H9 (cell line): ENCODE results near the gene ZBTB12. TPM values are rescaled to one million over a fixed set of nuclear protein-coding genes. Genes with fewer than 3 reads are reported as not detected.

Experiments
- DNase-seq: peaks from one replicate; pipeline ENCODE4 v3.0.0-alpha.2; 2017
- H2AFZ ChIP-seq: one replicate; pipeline ENCODE4 v1.6.1; 2013; ENCODE audit warnings: mild to moderate bottlenecking, low read length, control low read depth, moderate library complexity
- H2AK5ac ChIP-seq: 2 replicates; pipeline ENCODE4 v1.6.1; 2013; ENCODE audit warnings: low read length, control low read depth, mixed read lengths; ENCODE audit not compliant: insufficient read length
- H2BK120ac ChIP-seq: one replicate; pipeline ENCODE4 v1.6.1; 2013; ENCODE audit warnings: low read depth, mild to moderate bottlenecking, low read length, control low read depth, inconsistent platforms; ENCODE audit not compliant: poor library complexity, severe bottlenecking
- H2BK12ac ChIP-seq: 2 replicates; pipeline ENCODE4 v1.6.1; 2013; ENCODE audit warnings: low read length, control low read depth, mixed read lengths, low read depth; ENCODE audit not compliant: insufficient read length
- H2BK15ac ChIP-seq: 2 replicates; pipeline ENCODE4 v1.6.1; 2013; ENCODE audit warnings: low read depth, low read length, control low read depth
- H2BK20ac ChIP-seq: one replicate; pipeline ENCODE4 v1.6.1; 2013; ENCODE audit warnings: low read depth, mild to moderate bottlenecking, low read length, control low read depth, inconsistent platforms; ENCODE audit not compliant: poor library complexity, severe bottlenecking
- H2BK5ac ChIP-seq: 2 replicates; pipeline ENCODE4 v1.6.1; 2013; ENCODE audit warnings: low read length, control low read depth, mixed read lengths; ENCODE audit not compliant: insufficient read length
- H3K14ac ChIP-seq: 2 replicates; pipeline ENCODE4 v1.6.1; 2013; ENCODE audit warnings: low read length, control low read depth; ENCODE audit not compliant: insufficient read depth
- H3K18ac ChIP-seq: 2 replicates; pipeline ENCODE4 v1.6.1; 2013; ENCODE audit warnings: low read depth, mild to moderate bottlenecking, mixed read lengths, low read length, control low read depth; ENCODE audit not compliant: insufficient read length
- H3K23ac ChIP-seq: 2 replicates; pipeline ENCODE4 v1.6.1; 2013; ENCODE audit warnings: low read length, control low read depth, mixed read lengths, low read depth; ENCODE audit not compliant: insufficient read length
- H3K23me2 ChIP-seq: 2 replicates; pipeline ENCODE4 v1.6.1; 2013; ENCODE audit warnings: low read depth, mild to moderate bottlenecking, mixed read lengths, low read length, control low read depth; ENCODE audit not compliant: insufficient read length, poor library complexity, severe bottlenecking
- H3K27ac ChIP-seq: 2 replicates; pipeline ENCODE4 v1.5.1; 2013; ENCODE audit warnings: low read length, control low read depth, mixed read lengths, low read depth; ENCODE audit not compliant: insufficient read length
- H3K27me3 ChIP-seq: 2 replicates; pipeline ENCODE4 v1.6.1; 2013; ENCODE audit warnings: low read length, control low read depth, inconsistent platforms; ENCODE audit not compliant: insufficient read depth
- H3K4ac ChIP-seq: 2 replicates; pipeline ENCODE4 v1.6.1; 2013; ENCODE audit warnings: low read depth, mild to moderate bottlenecking, control low read depth, inconsistent platforms, low read length, moderate library complexity
- H3K4me1 ChIP-seq: 2 replicates; pipeline ENCODE4 v1.6.1; 2013; ENCODE audit warnings: low read length, control low read depth, inconsistent platforms; ENCODE audit not compliant: insufficient read depth
- H3K4me2 ChIP-seq: 2 replicates; pipeline ENCODE4 v1.6.1; 2013; ENCODE audit warnings: low read length, control low read depth, mixed read lengths; ENCODE audit not compliant: insufficient read length, insufficient read depth
- H3K56ac ChIP-seq: 2 replicates; pipeline ENCODE4 v1.6.1; 2013; ENCODE audit warnings: low read depth, mild to moderate bottlenecking, mixed read lengths, low read length, control low read depth; ENCODE audit not compliant: insufficient read length
- H3K79me1 ChIP-seq: 2 replicates; pipeline ENCODE4 v1.6.1; 2013; ENCODE audit warnings: low read depth, mild to moderate bottlenecking, moderate library complexity, low read length, control low read depth, inconsistent platforms; ENCODE audit not compliant: insufficient read depth, poor library complexity, severe bottlenecking
- H3K79me2 ChIP-seq: 2 replicates; pipeline ENCODE4 v1.6.1; 2013; ENCODE audit warnings: low read length, control low read depth, inconsistent platforms; ENCODE audit not compliant: insufficient read depth
- H3K9ac ChIP-seq: 2 replicates; pipeline ENCODE4 v1.6.1; 2013; ENCODE audit warnings: low read length, control low read depth, mixed read lengths; ENCODE audit not compliant: insufficient read length; ENCODE audit errors: extremely low read depth
- H3K9me3 ChIP-seq: one replicate; pipeline ENCODE4 v1.6.1; 2013; ENCODE audit warnings: low read depth, low read length, inconsistent platforms; ENCODE audit not compliant: control insufficient read depth
- H3T11ph ChIP-seq: one replicate; pipeline ENCODE4 v1.6.1; 2013; ENCODE audit warnings: mild to moderate bottlenecking, low read length, control low read depth, inconsistent platforms
- H4K20me1 ChIP-seq: one replicate; pipeline ENCODE4 v1.6.1; 2013; ENCODE audit not compliant: control insufficient read depth, insufficient read length, insufficient read depth
- H4K5ac ChIP-seq: 2 replicates; pipeline ENCODE4 v1.6.1; 2013; ENCODE audit warnings: low read depth, mild to moderate bottlenecking, mixed read lengths, low read length, control low read depth; ENCODE audit not compliant: insufficient read length
- H4K8ac ChIP-seq: replicated peaks from 2 replicates; pipeline ENCODE4 v1.6.1; 2013; ENCODE audit warnings: low read length, control low read depth, mixed read lengths, low read depth; ENCODE audit not compliant: insufficient read length
- H4K91ac ChIP-seq: 2 replicates; pipeline ENCODE4 v1.6.1; 2013; ENCODE audit warnings: low read depth, mild to moderate bottlenecking, moderate library complexity, mixed read lengths, low read length, control low read depth; ENCODE audit not compliant: insufficient read length
- H3K27ac Mint-ChIP-seq, 3 experiments: 2 replicates in 2 of 3; 3 replicates in 1 of 3; pipeline ENCODE4 v1.8.0; 2020 to 2021; ENCODE audit warnings: mixed read lengths in 3 of 3, mild to moderate bottlenecking in 1 of 3, moderate library complexity in 1 of 3
- H3K27me3 Mint-ChIP-seq: 2 replicates; pipeline ENCODE4 v1.8.0; 2021; ENCODE audit warnings: low read depth, mild to moderate bottlenecking, moderate library complexity, mixed read lengths
- H3K36me3 Mint-ChIP-seq, 3 experiments: 2 replicates in 2 of 3; 3 replicates in 1 of 3; pipeline ENCODE4 v1.8.0; 2020 to 2021; ENCODE audit warnings: low read depth in 3 of 3, mixed read lengths in 3 of 3; ENCODE audit not compliant: insufficient read depth in 1 of 3
- H3K4me1 Mint-ChIP-seq, 2 experiments: 2 replicates each; pipeline ENCODE4 v1.8.0; 2020; ENCODE audit warnings: mixed read lengths in 2 of 2
- H3K4me3 Mint-ChIP-seq, 2 experiments: 2 replicates in 1 of 2; 3 replicates in 1 of 2; pipeline ENCODE4 v1.8.0; 2020 to 2021; ENCODE audit warnings: mild to moderate bottlenecking in 2 of 2, mixed read lengths in 2 of 2, moderate library complexity in 1 of 2
- H3K9me3 Mint-ChIP-seq, 2 experiments: 2 replicates in 1 of 2; 3 replicates in 1 of 2; pipeline ENCODE4 v1.8.0; 2020; ENCODE audit warnings: mild to moderate bottlenecking in 2 of 2, mixed read lengths in 2 of 2, moderate library complexity in 1 of 2
- WGBS: extraction: QIAGEN DNeasy Blood & Tissue Kit; methylation state at CpG from one replicate; pipeline ENCODE4 v1.1.7; 2013; ENCODE audit warnings: missing lambda C conversion rate, low lambda C conversion rate, mixed read lengths; ENCODE audit not compliant: insufficient read length; ENCODE audit errors: extremely low coverage; 5-methylcytosine and 5-hydroxymethylcytosine counted together
- total RNA-seq: library from RNA; stranded (reverse); gene quantifications from 2 replicates; pipeline ENCODE4 v1.2.1, GENCODE V29; 2021
- TF ChIP-seq, protein P1 (sequence below): fragments of 200-600 bp; sonication (generic); conservative IDR thresholded peaks from 3 replicates; pipeline ENCODE4 v1.8.0; 2021; ENCODE audit warnings: antibody characterized with exemption, mild to moderate bottlenecking

The ZBTB12 gene
- total RNA-seq, 1 experiment from 2014 or later = 31.0 TPM

- no peaks in the 10 kb centered on the region for H3K79me1 ChIP-seq
- H3K9ac ChIP-seq = no peak overlapping the region
- no peak overlapping the region for H3K4me3 Mint-ChIP-seq
- peaks cover 11 to 12% of the 10 kb centered on the region in 2 experiments for H3K9me3 Mint-ChIP-seq
- no peaks in the 10 kb centered on the region for H3K27me3 ChIP-seq
- no peak overlapping the region for H3K23ac ChIP-seq
- H2AFZ ChIP-seq = no peak overlapping the region
- TF ChIP-seq, protein P1, sequence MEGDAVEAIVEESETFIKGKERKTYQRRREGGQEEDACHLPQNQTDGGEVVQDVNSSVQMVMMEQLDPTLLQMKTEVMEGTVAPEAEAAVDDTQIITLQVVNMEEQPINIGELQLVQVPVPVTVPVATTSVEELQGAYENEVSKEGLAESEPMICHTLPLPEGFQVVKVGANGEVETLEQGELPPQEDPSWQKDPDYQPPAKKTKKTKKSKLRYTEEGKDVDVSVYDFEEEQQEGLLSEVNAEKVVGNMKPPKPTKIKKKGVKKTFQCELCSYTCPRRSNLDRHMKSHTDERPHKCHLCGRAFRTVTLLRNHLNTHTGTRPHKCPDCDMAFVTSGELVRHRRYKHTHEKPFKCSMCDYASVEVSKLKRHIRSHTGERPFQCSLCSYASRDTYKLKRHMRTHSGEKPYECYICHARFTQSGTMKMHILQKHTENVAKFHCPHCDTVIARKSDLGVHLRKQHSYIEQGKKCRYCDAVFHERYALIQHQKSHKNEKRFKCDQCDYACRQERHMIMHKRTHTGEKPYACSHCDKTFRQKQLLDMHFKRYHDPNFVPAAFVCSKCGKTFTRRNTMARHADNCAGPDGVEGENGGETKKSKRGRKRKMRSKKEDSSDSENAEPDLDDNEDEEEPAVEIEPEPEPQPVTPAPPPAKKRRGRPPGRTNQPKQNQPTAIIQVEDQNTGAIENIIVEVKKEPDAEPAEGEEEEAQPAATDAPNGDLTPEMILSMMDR = no peak
- 0 out of 4 replicates have a peak, but pooled peaks cover 0 to 2% of the 10 kb centered on the region in 2 experiments for H3K4me1 Mint-ChIP-seq
- no peak overlapping the region for H3K14ac ChIP-seq
- no peak overlapping the region for H4K91ac ChIP-seq
- H2AK5ac ChIP-seq = no peak overlapping the region
- no peaks in the 10 kb centered on the region for H3K9me3 ChIP-seq
- H4K20me1 ChIP-seq = no peaks in the 10 kb centered on the region
- no peaks in the 10 kb centered on the region for H3K23me2 ChIP-seq
- H2BK5ac ChIP-seq = no peak overlapping the region
- no peak overlapping the region for H2BK15ac ChIP-seq
- DNase-seq = no peak
- H3K36me3 Mint-ChIP-seq = peaks cover 10 to 12% (median 12%) of the 10 kb centered on the region in 3 experiments; a peak in 6 of 7 replicates
- no peak overlapping the region for H2BK120ac ChIP-seq
- H2BK20ac ChIP-seq = no peak overlapping the region
- H3K27ac ChIP-seq = no peak overlapping the region
- H3K18ac ChIP-seq = no peak overlapping the region
- no peak overlapping the region for H3K27ac Mint-ChIP-seq
- H4K8ac ChIP-seq = no peak overlapping the region
- H3K56ac ChIP-seq = no peak overlapping the region
- no peaks in the 10 kb centered on the region for H3K27me3 Mint-ChIP-seq
- WGBS = no CpG with 5 or more reads among the region's 2 CpGs
- no peak overlapping the region for H3K4ac ChIP-seq
- no peaks in the 10 kb centered on the region for H3K4me1 ChIP-seq
- no peaks in the 10 kb centered on the region for H3K79me2 ChIP-seq
- H4K5ac ChIP-seq = no peak overlapping the region
- no peak overlapping the region for H3T11ph ChIP-seq
- H3K4me2 ChIP-seq = no peak overlapping the region
- no peak overlapping the region for H2BK12ac ChIP-seq
These were observed 51.0 kb downstream of the ZBTB12 start for GRCh38 chr6:31850765-31851484.

Other genes starting within 250 kb of the ZBTB12 start
- 415 and 417 TPM in 2 replicates for gene BAG6, start 249.4 kb downstream of the ZBTB12 start, total RNA-seq
- gene APOM, start 246.2 kb downstream of the ZBTB12 start, total RNA-seq = 3.6 and 3.9 TPM in 2 replicates
- gene C6orf47, start 241.3 kb downstream of the ZBTB12 start, total RNA-seq = 18.4 and 19.0 TPM in 2 replicates
- 23.9 and 26.8 TPM in 2 replicates for gene GPANK1, start 237.1 kb downstream of the ZBTB12 start, total RNA-seq
- gene CSNK2B, start 236.0 kb downstream of the ZBTB12 start, total RNA-seq = 178 and 187 TPM in 2 replicates
- gene LY6G5B, start 232.1 kb downstream of the ZBTB12 start, total RNA-seq = 21.3 and 21.6 TPM in 2 replicates
- gene LY6G5C, start 221.0 kb downstream of the ZBTB12 start, total RNA-seq = 1.8 and 2.2 TPM in 2 replicates
- gene ABHD16A, start 198.8 kb downstream of the ZBTB12 start, total RNA-seq = 32.9 and 34.4 TPM in 2 replicates
- gene LY6G6F, start 195.2 kb downstream of the ZBTB12 start, total RNA-seq = not detected in 2 replicates
- gene LY6G6D, start 186.7 kb downstream of the ZBTB12 start, total RNA-seq = not detected in 2 replicates
- 0.24 TPM in 1 of 2 replicates, not detected in the other for gene LY6G6C, start 180.3 kb downstream of the ZBTB12 start, total RNA-seq
- gene MPIG6B, start 178.7 kb downstream of the ZBTB12 start, total RNA-seq = not detected in 2 replicates
- 70.5 and 73.2 TPM in 2 replicates for gene DDAH2, start 172.8 kb downstream of the ZBTB12 start, total RNA-seq
- gene CLIC1, start 165.6 kb downstream of the ZBTB12 start, total RNA-seq = 265 and 266 TPM in 2 replicates
- 21.5 and 22.4 TPM in 2 replicates for gene MSH5, start 162.1 kb downstream of the ZBTB12 start, total RNA-seq
- 3.2 and 4.3 TPM in 2 replicates for gene SAPCD1, start 139.4 kb downstream of the ZBTB12 start, total RNA-seq
- gene VWA7, start 124.8 kb downstream of the ZBTB12 start, total RNA-seq = 2.5 TPM in 2 replicates
- 148 and 154 TPM in 2 replicates for gene VARS1, start 106.3 kb downstream of the ZBTB12 start, total RNA-seq
- gene LSM2, start 95.1 kb downstream of the ZBTB12 start, total RNA-seq = 114 and 123 TPM in 2 replicates
- 1.6 and 2.5 TPM in 2 replicates for gene HSPA1L, start 86.8 kb downstream of the ZBTB12 start, total RNA-seq
- 51.2 and 51.7 TPM in 2 replicates for gene HSPA1A, start 86.5 kb downstream of the ZBTB12 start, total RNA-seq
- 85.1 and 90.5 TPM in 2 replicates for gene HSPA1B, start 74.3 kb downstream of the ZBTB12 start, total RNA-seq
- gene NEU1, start 39.3 kb downstream of the ZBTB12 start, total RNA-seq = 35.1 and 36.2 TPM in 2 replicates
- gene SLC44A4, start 23.1 kb downstream of the ZBTB12 start, total RNA-seq = 3.3 and 3.8 TPM in 2 replicates
- gene EHMT2, start 4.4 kb downstream of the ZBTB12 start, total RNA-seq = 121 and 124 TPM in 2 replicates
- 0.66 and 0.86 TPM in 2 replicates for gene C2, start 25.6 kb upstream of the ZBTB12 start, total RNA-seq
- gene CFB, start 44.0 kb upstream of the ZBTB12 start, total RNA-seq = 0.31 and 0.39 TPM in 2 replicates
- gene NELFE, start 56.9 kb upstream of the ZBTB12 start, total RNA-seq = 90.8 and 91.4 TPM in 2 replicates
- gene SKIC2, start 57.1 kb upstream of the ZBTB12 start, total RNA-seq = 78.8 and 86.2 TPM in 2 replicates
- gene DXO, start 70.1 kb upstream of the ZBTB12 start, total RNA-seq = 21.6 and 22.9 TPM in 2 replicates
- 4.3 and 5.1 TPM in 2 replicates for gene C4A, start 80.0 kb upstream of the ZBTB12 start, total RNA-seq
- 2.7 TPM in 2 replicates for gene C4B, start 112.7 kb upstream of the ZBTB12 start, total RNA-seq
- gene CYP21A2, start 136.3 kb upstream of the ZBTB12 start, total RNA-seq = not detected in 2 replicates
- 5.0 and 5.2 TPM in 2 replicates for gene TNXB, start 207.3 kb upstream of the ZBTB12 start, total RNA-seq
- gene ATF6B, start 226.2 kb upstream of the ZBTB12 start, total RNA-seq = 44.0 and 45.3 TPM in 2 replicates
- 10.9 and 11.1 TPM in 2 replicates for gene FKBPL, start 228.2 kb upstream of the ZBTB12 start, total RNA-seq
- gene PRRT1, start 249.9 kb upstream of the ZBTB12 start, total RNA-seq = 1.8 and 1.9 TPM in 2 replicates